ENCODE data around the gene LGR5. TPM values are rescaled to one million over a fixed set of nuclear protein-coding genes. Genes with fewer than 3 reads are reported as not detected.

LGR5 gene
- total and polyA plus RNA-seq, 2 donors (not counting 3 experiments of a cell fraction or from before 2014, with no cell fraction given) = not detected

GRCh38 chr12:71626768-71627167, 187.2 kb downstream of the LGR5 start:
- peaks cover 19% of the 10 kb centered on the region for H3K4me1 ChIP-seq (ENCODE audit: control insufficient read depth, extremely low read depth, insufficient read depth, low read length)
- BruUV-seq (replicated peaks) = no TSS peak
- peak overlapping the region; percentile 64 for H3K27ac ChIP-seq (ENCODE audit: insufficient read depth, low read depth, low read length)
- intact Hi-C loops (cut with micrococcal nuclease) (no loop called here), dilution Hi-C loops (cut with MboI; ENCODE audit: extremely low pct_ligation_motif_present, low sequenced_read_pairs) (no loop called here)
- CTCF ChIA-PET = interaction anchor here (0.9 to 4.4 kb wide), 8 partner anchors 9 to 121 kb away, joined by 3 to 67 read pairs (median 6); partner anchors contain the start of genes THAP2 and ZFC3H1
- H3K27me3 ChIP-seq (ENCODE audit: control insufficient read depth in 2 of 2, insufficient read depth in 2 of 2, low read length in 2 of 2) = no peaks in the 10 kb centered on the region
- H3K4me2 ChIP-seq (ENCODE audit: insufficient read depth, low read length) = peak overlapping the region; percentile 82
- H3K9me3 ChIP-seq (replicated peaks; ENCODE audit: control insufficient read depth, insufficient read depth, low read length) = no peaks in the 10 kb centered on the region
- H3K9ac ChIP-seq (replicated peaks; ENCODE audit: extremely low read depth, insufficient read depth, low read length) = peak overlapping the region; percentile 37
- POLR2A ChIA-PET = interaction anchor here (1.4 kb wide), 1 partner anchor 10 kb away, joined by 4 read pairs; no protein-coding TSS in a partner anchor
- H3K36me3 ChIP-seq (ENCODE audit: control insufficient read depth in 2 of 2, extremely low read depth in 1 of 2, insufficient read depth in 2 of 2, low read length in 2 of 2) = peaks cover 6 to 48% of the 10 kb centered on the region in 2 experiments
- H3K79me2 ChIP-seq (ENCODE audit: control insufficient read depth, insufficient read depth, low read length) = peaks cover 12% of the 10 kb centered on the region
- no peaks in the 10 kb centered on the region for H3K9me1 ChIP-seq (replicated peaks; ENCODE audit: control insufficient read depth, extremely low read depth, insufficient read depth, low read length)
- H3K4me3 ChIP-seq (replicated peaks in 1 of 3; ENCODE audit: insufficient read depth in 1 of 3, low read depth in 1 of 3, low read length in 3 of 3) = no peak overlapping the region
- no peak for TF ChIP-seq MYC (IDR thresholded peaks at IDR 0.05; ENCODE audit: low read depth, low read length)
- peak; percentile 75 for TF ChIP-seq FOS (IDR thresholded peaks at IDR 0.05; ENCODE audit: borderline replicate concordance, insufficient read depth, low read length)
- TF ChIP-seq JUN (IDR thresholded peaks at IDR 0.05; ENCODE audit: borderline replicate concordance, insufficient read depth, insufficient read length, low read depth) = peak; percentile 77
- H4K20me1 ChIP-seq (replicated peaks; ENCODE audit: control insufficient read depth, extremely low read depth, insufficient read depth, low read length) = no peaks in the 10 kb centered on the region
- no peak overlapping the region for H2AFZ ChIP-seq (ENCODE audit: low read depth, low read length)
- DNase-seq (ENCODE audit: low read depth, low spot score) (peak; percentile 85), FAIRE-seq (peak; percentile 56)

- H3K27me3 ChIP-seq (ENCODE audit: control insufficient read depth in 2 of 2, insufficient read depth in 2 of 2, low read length in 2 of 2) = no peaks in the 10 kb centered on the region
- CTCF ChIA-PET = interaction anchor here (0.7 to 4.4 kb wide), 9 partner anchors 10 to 120 kb away, joined by 3 to 67 read pairs (median 6); partner anchors contain the start of genes THAP2 and ZFC3H1
- peak overlapping the region; percentile 64 for H3K27ac ChIP-seq (ENCODE audit: insufficient read depth, low read depth, low read length)
- no peaks in the 10 kb centered on the region for H4K20me1 ChIP-seq (replicated peaks; ENCODE audit: control insufficient read depth, extremely low read depth, insufficient read depth, low read length)
- no peak overlapping the region for H2AFZ ChIP-seq (ENCODE audit: low read depth, low read length)
- H3K9me1 ChIP-seq (replicated peaks; ENCODE audit: control insufficient read depth, extremely low read depth, insufficient read depth, low read length) = no peaks in the 10 kb centered on the region
- intact Hi-C loops (cut with micrococcal nuclease) (no loop called here), dilution Hi-C loops (cut with MboI; ENCODE audit: extremely low pct_ligation_motif_present, low sequenced_read_pairs) (no loop called here)
- FAIRE-seq = no peak
- H3K9me3 ChIP-seq (replicated peaks; ENCODE audit: control insufficient read depth, insufficient read depth, low read length) = no peaks in the 10 kb centered on the region
- H3K36me3 ChIP-seq (ENCODE audit: control insufficient read depth in 2 of 2, extremely low read depth in 1 of 2, insufficient read depth in 2 of 2, low read length in 2 of 2) = peaks cover 7 to 46% of the 10 kb centered on the region in 2 experiments
- no peak overlapping the region for H3K4me3 ChIP-seq (replicated peaks in 1 of 3; ENCODE audit: insufficient read depth in 1 of 3, low read depth in 1 of 3, low read length in 3 of 3)
- H3K4me1 ChIP-seq (ENCODE audit: control insufficient read depth, extremely low read depth, insufficient read depth, low read length) = peaks cover 19% of the 10 kb centered on the region
- peaks cover 12% of the 10 kb centered on the region for H3K79me2 ChIP-seq (ENCODE audit: control insufficient read depth, insufficient read depth, low read length)
- BruUV-seq (replicated peaks) = no TSS peak
- DNase-seq (ENCODE audit: low read depth, low spot score) = peak; percentile 29
- TF ChIP-seq, protein P1, sequence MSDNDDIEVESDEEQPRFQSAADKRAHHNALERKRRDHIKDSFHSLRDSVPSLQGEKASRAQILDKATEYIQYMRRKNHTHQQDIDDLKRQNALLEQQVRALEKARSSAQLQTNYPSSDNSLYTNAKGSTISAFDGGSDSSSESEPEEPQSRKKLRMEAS (IDR thresholded peaks at IDR 0.05; ENCODE audit: insufficient read depth, insufficient read length) = no peak
- TF ChIP-seq EZH2 (IDR thresholded peaks at IDR 0.05; ENCODE audit: borderline replicate concordance, low read depth, low read length, severe bottlenecking) = no peak
- TF ChIP-seq MYC (IDR thresholded peaks at IDR 0.05; ENCODE audit: low read depth, low read length) = no peak
- TF ChIP-seq POLR2AphosphoS5 (IDR thresholded peaks at IDR 0.05; ENCODE audit: insufficient read depth, low read depth, low read length) = no peak
- no peak for TF ChIP-seq FOS (IDR thresholded peaks at IDR 0.05; ENCODE audit: borderline replicate concordance, insufficient read depth, low read length)
- TF ChIP-seq JUN (IDR thresholded peaks at IDR 0.05; ENCODE audit: borderline replicate concordance, insufficient read depth, insufficient read length, low read depth) = no peak
- TF ChIP-seq, protein P2, sequence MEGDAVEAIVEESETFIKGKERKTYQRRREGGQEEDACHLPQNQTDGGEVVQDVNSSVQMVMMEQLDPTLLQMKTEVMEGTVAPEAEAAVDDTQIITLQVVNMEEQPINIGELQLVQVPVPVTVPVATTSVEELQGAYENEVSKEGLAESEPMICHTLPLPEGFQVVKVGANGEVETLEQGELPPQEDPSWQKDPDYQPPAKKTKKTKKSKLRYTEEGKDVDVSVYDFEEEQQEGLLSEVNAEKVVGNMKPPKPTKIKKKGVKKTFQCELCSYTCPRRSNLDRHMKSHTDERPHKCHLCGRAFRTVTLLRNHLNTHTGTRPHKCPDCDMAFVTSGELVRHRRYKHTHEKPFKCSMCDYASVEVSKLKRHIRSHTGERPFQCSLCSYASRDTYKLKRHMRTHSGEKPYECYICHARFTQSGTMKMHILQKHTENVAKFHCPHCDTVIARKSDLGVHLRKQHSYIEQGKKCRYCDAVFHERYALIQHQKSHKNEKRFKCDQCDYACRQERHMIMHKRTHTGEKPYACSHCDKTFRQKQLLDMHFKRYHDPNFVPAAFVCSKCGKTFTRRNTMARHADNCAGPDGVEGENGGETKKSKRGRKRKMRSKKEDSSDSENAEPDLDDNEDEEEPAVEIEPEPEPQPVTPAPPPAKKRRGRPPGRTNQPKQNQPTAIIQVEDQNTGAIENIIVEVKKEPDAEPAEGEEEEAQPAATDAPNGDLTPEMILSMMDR (IDR thresholded peaks at IDR 0.05; ENCODE audit: extremely low read depth in 1 of 2, insufficient read depth in 1 of 2, low read depth in 1 of 2, low read length in 2 of 2) = no peak
- TF ChIP-seq POLR2A (IDR thresholded peaks at IDR 0.05; ENCODE audit: low read depth, low read length) = no peak
- TF ChIP-seq GATA2 (IDR thresholded peaks at IDR 0.05; ENCODE audit: insufficient read depth, insufficient read length, low read depth, low read length) = no peak
- H3K9ac ChIP-seq (replicated peaks; ENCODE audit: extremely low read depth, insufficient read depth, low read length) = peak overlapping the region; percentile 9
- peak overlapping the region; percentile 82 for H3K4me2 ChIP-seq (ENCODE audit: insufficient read depth, low read length)
- POLR2A ChIA-PET = interaction anchor here (1.4 kb wide), 1 partner anchor 9 kb away, joined by 4 read pairs; no protein-coding TSS in a partner anchor
Observed at GRCh38 chr12:71627438-71628002, 187.9 kb downstream of the LGR5 start.

All from endothelial cell of umbilical vein (primary cell).